ES-I3 (cell line): Measurements from ENCODE around the gene COX5B.
A peak's percentile ranks its signal among the peaks of the same experiment; 100 is the strongest.
"Not testable (repeated sequence)": the region's sequence is repeated elsewhere in the genome, so short reads cannot be mapped to it uniquely, and the experiment has no call there.

Experiments used
- H3K36me3 ChIP-seq: 2 replicates; pipeline ENCODE4 v1.6.1; 2013; ENCODE audit warnings: mild to moderate bottlenecking, low read length, control low read depth, moderate library complexity; ENCODE audit not compliant: insufficient read depth
- H3K4me1 ChIP-seq: 2 replicates; pipeline ENCODE4 v1.6.1; 2013; ENCODE audit warnings: mild to moderate bottlenecking, control low read depth, low read length; ENCODE audit not compliant: insufficient read depth
- H3K9ac ChIP-seq: 2 replicates; pipeline ENCODE4 v1.6.1; 2013; ENCODE audit warnings: low read depth, mild to moderate bottlenecking, low read length, moderate library complexity
- H3K9me3 ChIP-seq: 2 replicates; pipeline ENCODE4 v1.6.1; 2013; ENCODE audit warnings: mild to moderate bottlenecking, low read length, moderate library complexity; ENCODE audit not compliant: control insufficient read depth, insufficient read depth

The COX5B gene

GRCh38 chr2:97660044-97660774 is 14.3 kb downstream of the COX5B start:
- H3K9ac ChIP-seq: no peak overlapping the region
- no peaks in the 10 kb centered on the region for H3K9me3 ChIP-seq
- H3K36me3 ChIP-seq: no peaks in the 10 kb centered on the region; the same call in 1 of the 2 replicates

GRCh38 chr2:97660775-97661389 is 15.0 kb downstream of the COX5B start:
- no peaks in the 10 kb centered on the region; the same call in 1 of the 2 replicates for H3K36me3 ChIP-seq
- no peaks in the 10 kb centered on the region for H3K9me3 ChIP-seq
- no peak overlapping the region for H3K9ac ChIP-seq
- peaks cover 9% of the 10 kb centered on the region for H3K4me1 ChIP-seq

More at GRCh38 chr2:97660044-97660774, 14.3 kb downstream of the COX5B start:
- H3K4me1 ChIP-seq: peaks cover 9% of the 10 kb centered on the region

DNA sequence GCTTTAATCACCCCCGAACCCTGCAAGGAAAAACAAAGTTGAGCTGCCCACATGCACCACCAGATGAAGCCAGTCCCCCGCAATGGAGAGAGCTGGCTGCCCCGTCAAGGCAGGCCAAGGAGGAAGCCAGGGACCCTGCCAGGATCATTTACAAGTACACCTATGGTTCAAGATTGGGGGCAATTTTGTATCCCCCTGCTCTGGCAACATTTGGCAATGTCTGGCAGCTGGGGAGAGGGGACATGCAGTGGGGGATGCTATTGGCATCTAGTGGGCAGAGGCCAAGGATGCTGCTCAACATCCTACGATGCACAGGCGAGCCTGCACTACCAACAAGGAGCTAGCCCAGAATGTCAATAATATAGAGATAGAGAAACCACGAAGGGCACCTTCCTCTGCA is 16.1 kb downstream of the COX5B start:
- Histone ChIP-seq H3K4me1 (peaks cover 9% of the 10 kb centered on the region), H3K36me3 (no peaks in the 10 kb centered on the region; the same call in 1 of the 2 replicates), H3K9ac (peak overlapping the region; percentile 86; the same call in 1 of the 2 replicates)

GRCh38 chr2:97662386-97662894 is 16.6 kb downstream of the COX5B start:
- Histone ChIP-seq H3K9me3 (no peaks in the 10 kb centered on the region), H3K9ac (peak overlapping the region; percentile 86; the same call in 1 of the 2 replicates), H3K36me3 (no peaks in the 10 kb centered on the region; the same call in 1 of the 2 replicates), H3K4me1 (peaks cover 9% of the 10 kb centered on the region)

More for the DNA sequence above, 16.1 kb downstream of the COX5B start:
- H3K9me3 ChIP-seq: no peaks in the 10 kb centered on the region

DNA sequence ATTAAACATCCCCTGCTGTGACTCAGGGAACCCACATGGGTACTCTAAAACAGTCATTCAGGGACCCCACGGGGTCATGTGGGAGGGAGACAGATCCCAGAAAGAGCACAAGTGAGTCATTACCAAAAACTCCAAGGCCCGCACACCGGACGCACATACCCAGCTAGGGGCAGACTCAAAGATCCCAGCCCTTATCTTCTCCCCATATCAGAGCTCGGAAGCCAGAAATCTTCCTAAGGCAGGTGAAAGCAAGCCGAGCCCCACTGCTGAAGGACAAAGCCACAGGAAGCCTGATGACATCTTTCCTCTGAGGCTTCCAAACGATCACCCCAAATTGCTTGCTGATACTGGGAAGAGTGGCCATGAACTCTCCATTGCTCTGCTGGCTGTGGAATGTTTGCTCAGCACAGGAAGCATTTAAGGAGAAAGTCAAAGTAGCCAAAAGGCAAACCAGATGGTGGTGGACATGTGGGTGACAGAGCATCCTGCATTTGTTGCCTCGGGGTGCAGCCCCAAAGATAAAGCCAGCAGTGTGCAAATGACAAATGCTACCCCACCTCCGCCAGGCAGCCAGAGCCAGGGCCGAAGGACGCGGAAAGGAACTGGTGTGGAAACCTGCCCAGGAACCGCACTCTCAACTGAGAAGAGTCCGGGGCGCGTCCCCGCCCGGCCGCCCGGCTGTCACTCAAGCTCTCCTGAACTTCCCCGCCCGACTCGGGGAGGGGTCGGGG is 17.2 kb downstream of the COX5B start:
- H3K9ac ChIP-seq: peak overlapping the region; percentile 86
- H3K9me3 ChIP-seq: no peaks in the 10 kb centered on the region
- peaks cover 9% of the 10 kb centered on the region for H3K4me1 ChIP-seq
- H3K36me3 ChIP-seq: no peaks in the 10 kb centered on the region; the same call in 1 of the 2 replicates

GRCh38 chr2:97663626-97663961 is 17.7 kb downstream of the COX5B start:
- Histone ChIP-seq H3K4me1 (peaks cover 9% of the 10 kb centered on the region), H3K9ac (peak overlapping the region; percentile 86), H3K36me3 (no peaks in the 10 kb centered on the region; the same call in 1 of the 2 replicates), H3K9me3 (no peaks in the 10 kb centered on the region)

DNA sequence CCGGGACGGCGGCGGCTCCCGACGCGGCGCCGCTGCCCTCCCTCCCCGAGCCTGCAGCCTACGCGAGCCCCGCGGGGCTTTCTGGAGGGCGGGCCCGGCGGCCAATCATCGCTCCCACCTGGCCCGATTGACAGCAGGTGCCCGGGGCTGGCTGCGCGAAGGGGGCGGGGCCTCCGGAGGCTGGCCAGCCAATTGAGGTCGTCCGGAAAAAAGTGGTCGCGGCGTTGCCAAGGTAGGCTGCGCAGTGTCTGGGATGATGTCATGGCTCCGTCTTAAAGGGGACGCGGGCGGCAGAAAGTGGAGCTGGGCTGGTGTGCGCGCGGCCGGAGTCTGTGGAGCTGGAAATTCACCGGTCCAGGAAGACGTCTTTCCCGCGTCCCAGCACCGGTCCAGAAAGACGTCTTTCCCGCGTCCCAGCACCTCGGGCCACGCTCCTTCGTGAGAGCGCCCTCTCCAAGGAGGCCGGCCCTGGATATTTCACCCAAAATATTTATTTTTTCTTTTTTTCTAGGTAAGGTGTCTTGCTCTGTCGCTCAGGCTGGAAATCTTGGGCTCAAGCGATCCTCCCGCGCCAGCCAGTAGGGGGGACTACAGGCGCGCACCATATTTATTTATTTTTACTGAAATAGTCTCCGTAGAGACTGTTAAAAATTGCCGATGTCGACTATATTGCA is 18.2 kb downstream of the COX5B start, which contains the start of gene ACTR1B:
Gene ACTR1B, minus strand, starts transcription at position 83 of the 674 bp plus-strand sequence. CDS start 154 bp downstream, outside the sequence.
- Histone ChIP-seq H3K36me3 (no peaks in the 10 kb centered on the region; the same call in 1 of the 2 replicates), H3K9me3 (no peaks in the 10 kb centered on the region), H3K4me1 (peaks cover 9% of the 10 kb centered on the region), H3K9ac (peak within 1 kb of the TSS; percentile 86)

DNA sequence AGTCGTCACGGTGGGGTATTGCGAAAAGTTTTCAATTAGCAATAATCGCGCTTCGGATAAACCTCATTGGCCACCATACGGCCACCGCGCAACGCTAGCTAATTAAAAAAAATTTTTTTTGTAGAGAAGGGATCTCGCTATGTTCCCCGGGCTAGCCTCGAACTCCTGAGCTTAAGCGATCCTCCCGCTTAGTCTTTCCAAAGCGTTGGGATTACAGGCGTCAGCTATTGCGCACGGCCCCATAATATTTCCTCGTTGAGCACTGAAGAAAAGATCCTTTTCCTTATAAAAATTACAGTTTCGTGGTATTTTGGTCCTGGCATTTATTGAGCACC is 18.7 kb downstream of the COX5B start:
- H3K9ac ChIP-seq: peak overlapping the region; percentile 86

DNA sequence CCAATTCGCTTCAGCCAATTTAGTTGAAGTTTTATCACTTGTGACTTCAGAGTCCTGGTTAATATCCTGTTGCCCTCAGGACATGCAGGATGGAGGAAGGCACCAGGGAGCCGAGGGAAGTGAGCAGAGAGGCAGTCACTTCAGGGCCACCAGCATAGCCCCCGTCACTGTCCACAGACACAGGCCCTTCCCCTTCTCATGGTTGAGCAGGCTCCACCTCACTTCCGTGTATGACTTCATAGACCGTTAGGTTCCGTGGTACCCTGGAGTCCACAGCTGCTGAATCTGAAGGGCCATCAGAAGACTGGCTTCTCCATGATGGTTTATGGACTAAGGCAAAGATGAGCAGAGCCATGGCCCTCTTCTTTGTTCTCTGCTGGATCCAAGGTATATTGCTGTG is 23.6 kb downstream of the COX5B start, which contains the start of gene C2orf92:
Gene C2orf92, plus strand, starts transcription at position 266 of the 400 bp plus-strand sequence. Its CDS starts 76 bp downstream, at position 342.
- H3K9ac ChIP-seq: no peak within 1 kb of the TSS
- peaks cover under 1% of the 10 kb centered on the region; the same call in 1 of the 2 replicates for H3K4me1 ChIP-seq
- no peaks in the 10 kb centered on the region for H3K36me3 ChIP-seq
- no peaks in the 10 kb centered on the region for H3K9me3 ChIP-seq

More for the DNA sequence above, 18.7 kb downstream of the COX5B start:
- H3K36me3 ChIP-seq: no peaks in the 10 kb centered on the region; the same call in 1 of the 2 replicates
- peaks cover 9% of the 10 kb centered on the region for H3K4me1 ChIP-seq
- H3K9me3 ChIP-seq: no peaks in the 10 kb centered on the region

DNA sequence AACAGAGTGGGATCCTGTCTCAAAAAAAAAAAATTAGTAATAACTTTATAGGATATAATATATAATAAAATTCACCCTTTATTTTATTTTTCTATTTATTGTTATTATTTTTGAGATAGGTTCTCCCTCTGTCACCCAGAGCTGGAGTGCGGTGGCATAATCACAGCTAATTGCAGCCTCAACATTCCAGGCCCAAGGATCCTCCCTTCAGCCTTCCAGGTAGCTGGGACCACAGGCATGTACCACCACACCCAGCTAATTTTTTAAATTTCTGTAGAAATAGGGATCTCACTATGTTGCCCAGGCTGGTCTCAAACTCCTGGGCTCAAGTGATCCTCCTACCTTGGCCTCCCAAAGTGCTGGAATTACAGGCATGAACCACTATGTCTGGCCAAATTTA is 24.6 kb downstream of the COX5B start:
- Histone ChIP-seq H3K36me3 (no peaks in the 10 kb centered on the region), H3K4me1 (peaks cover 11% of the 10 kb centered on the region; the same call in 1 of the 2 replicates), H3K9me3 (no peaks in the 10 kb centered on the region), H3K9ac (no peak overlapping the region)

GRCh38 chr2:97671526-97671925 is 25.7 kb downstream of the COX5B start:
- Histone ChIP-seq H3K36me3 (no peaks in the 10 kb centered on the region), H3K9ac (no peak overlapping the region), H3K9me3 (no peaks in the 10 kb centered on the region), H3K4me1 (peaks cover 17% of the 10 kb centered on the region; the same call in 1 of the 2 replicates)

GRCh38 chr2:97672606-97673140 is 26.8 kb downstream of the COX5B start:
- not testable (repeated sequence) for H3K9me3 ChIP-seq, H3K9ac ChIP-seq, H3K36me3 ChIP-seq
- peaks cover 17% of the 10 kb centered on the region; the same call in 1 of the 2 replicates for H3K4me1 ChIP-seq

- H3K9ac ChIP-seq: no peak overlapping the region
- H3K36me3 ChIP-seq: no peaks in the 10 kb centered on the region
- no peaks in the 10 kb centered on the region for H3K9me3 ChIP-seq
- peaks cover 17% of the 10 kb centered on the region; the same call in 1 of the 2 replicates for H3K4me1 ChIP-seq
Observed at GRCh38 chr2:97673182-97673914, 27.5 kb downstream of the COX5B start.
